ENCODE data around the gene SCG5. TPM values are rescaled to one million over a fixed set of nuclear protein-coding genes. Genes with fewer than 3 reads are reported as not detected.

The SCG5 gene
- total and polyA plus RNA-seq, 4 donors = 2.9 to 13.4 (median 10.1) TPM

- TF ChIP-seq CTCF (IDR thresholded peaks at IDR 0.05; ENCODE audit: low read depth, low read length, missing input control) (no peak), TAF1 (conservative IDR thresholded peaks at IDR 0.05) (no peak), YY1 (IDR thresholded peaks at IDR 0.05) (no peak), RXRA (IDR thresholded peaks at IDR 0.05) (no peak)
Observed at GRCh38 chr15:32685576-32685975, 44.1 kb downstream of the SCG5 start (continued).

GRCh38 chr15:32687556-32687955, 46.0 kb downstream of the SCG5 start:
- no peak for DNase-seq (ENCODE audit: low spot score)
- Histone ChIP-seq H3K27me3 (ENCODE audit: control insufficient read depth in 4 of 4, insufficient read depth in 4 of 4, low read length in 3 of 4) (no peaks in the 10 kb centered on the region), H3K9ac (ENCODE audit: low read depth in 1 of 2, low read length in 2 of 2) (no peak overlapping the region), H3K4me1 (ENCODE audit: control insufficient read depth in 4 of 4, insufficient read depth in 4 of 4, low read length in 3 of 4) (peaks cover 2 to 13% (median 3%) of the 10 kb centered on the region in 4 donors), H3K36me3 (ENCODE audit: control insufficient read depth in 4 of 4, insufficient read depth in 3 of 4, low read depth in 1 of 4, low read length in 3 of 4) (peaks cover 0 to 32% (median 14%) of the 10 kb centered on the region in 4 donors), H3K9me3 (ENCODE audit: control insufficient read depth in 4 of 4, low read length in 3 of 4) (no peaks in the 10 kb centered on the region), H3K4me3 (ENCODE audit: low read depth in 1 of 3, low read length in 3 of 3) (no peak overlapping the region), H3K27ac (ENCODE audit: low read depth in 1 of 2, low read length in 2 of 2) (no peak overlapping the region)
- 86% methylated on average over 5 of the region's 5 CpGs for WGBS
- TF ChIP-seq REST (IDR thresholded peaks at IDR 0.05) (no peak), EGR1 (IDR thresholded peaks at IDR 0.05; ENCODE audit: low read depth in 2 of 2) (no peak), FOXA1 (IDR thresholded peaks at IDR 0.05) (no peak), YY1 (IDR thresholded peaks at IDR 0.05) (no peak), HNF4G (IDR thresholded peaks at IDR 0.05) (no peak), CTCF (IDR thresholded peaks at IDR 0.05; ENCODE audit: low read depth, low read length, missing input control) (no peak), FOXA2 (IDR thresholded peaks at IDR 0.05) (no peak), NR2F2 (IDR thresholded peaks at IDR 0.05) (no peak), HNF4A (conservative IDR thresholded peaks at IDR 0.05) (no peak), TAF1 (conservative IDR thresholded peaks at IDR 0.05) (no peak), MAX (IDR thresholded peaks at IDR 0.05) (no peak), RAD21 (IDR thresholded peaks at IDR 0.05) (no peak), SP1 (IDR thresholded peaks at IDR 0.05) (no peak), RXRA (IDR thresholded peaks at IDR 0.05) (no peak)

Data from liver (tissue), 9 donors.